ENCODE data around the gene PEX5L. TPM values are rescaled to one million over a fixed set of nuclear protein-coding genes. Genes with fewer than 3 reads are reported as not detected.

PEX5L gene
- total and polyA plus RNA-seq, 2 experiments from 2014 or later, result 6.3 to 7.0 TPM

GRCh38 chr3:180004542-180004941 lies 32.2 kb downstream of the PEX5L start:
- Mint-ChIP-seq H3K9me3 (peaks cover 29% of the 10 kb centered on the region), H3K4me3 (no peak overlapping the region), H3K27ac (no peak overlapping the region), H3K4me1 (no peaks in the 10 kb centered on the region), H3K36me3 (ENCODE audit: low read depth) (peaks cover 30% of the 10 kb centered on the region), H3K27me3 (ENCODE audit: insufficient read depth, low read depth, poor library complexity) (no peaks in the 10 kb centered on the region)
- H3K4me3 ChIP-seq, result no peak overlapping the region
- no peak overlapping the region for H3K27ac ChIP-seq (ENCODE audit: low read depth)
- no peak overlapping the region for H3K4me2 ChIP-seq
- no peak overlapping the region for H2AFZ ChIP-seq
- DNase-seq (ENCODE audit: low spot score) (no peak), ATAC-seq (no peak)
- TF ChIP-seq ETS1 (IDR thresholded peaks at IDR 0.05), result no peak
- TF ChIP-seq CTCF (conservative IDR thresholded peaks at IDR 0.05; ENCODE audit: low read depth in 2 of 2), result no peak
- no peak for TF ChIP-seq CREB1 (CRISPR knock-in tag; IDR thresholded peaks at IDR 0.05; ENCODE audit: low read depth)
- no peak for TF ChIP-seq STAT1 (IDR thresholded peaks at IDR 0.05; ENCODE audit: unreplicated experiment)
- TF ChIP-seq EZH2phosphoT487 (IDR thresholded peaks at IDR 0.05; ENCODE audit: unreplicated experiment), result no peak
- H3F3A ChIP-seq (replicated peaks; ENCODE audit: low read depth), result no peaks in the 10 kb centered on the region
- H3K27me3 ChIP-seq (ENCODE audit: insufficient read depth), result no peaks in the 10 kb centered on the region
- no peaks in the 10 kb centered on the region for H3K9me2 ChIP-seq (ENCODE audit: insufficient read depth)
- 0 out of 2 replicates have a peak, but pooled peaks cover 12% of the 10 kb centered on the region for H3K36me3 ChIP-seq (ENCODE audit: insufficient read depth)
- H3K4me1 ChIP-seq (ENCODE audit: insufficient read depth), result no peaks in the 10 kb centered on the region
- no peaks in the 10 kb centered on the region for H4K20me1 ChIP-seq (replicated peaks; ENCODE audit: insufficient read depth)
- H3K79me2 ChIP-seq (replicated peaks; ENCODE audit: insufficient read depth), result 0 out of 2 replicates have a peak, but pooled peaks cover 6% of the 10 kb centered on the region

GRCh38 chr3:180002006-180002405 lies 34.7 kb downstream of the PEX5L start:
- no peak overlapping the region for H2AFZ ChIP-seq
- H4K20me1 ChIP-seq (replicated peaks; ENCODE audit: insufficient read depth), result no peaks in the 10 kb centered on the region
- ATAC-seq (no peak), DNase-seq (ENCODE audit: low spot score) (no peak)
- H3K9me3 Mint-ChIP-seq, result peaks cover 6% of the 10 kb centered on the region; the same call in 2 of the 3 replicates
- 0 out of 2 replicates have a peak, but pooled peaks cover 6% of the 10 kb centered on the region for H3K79me2 ChIP-seq (replicated peaks; ENCODE audit: insufficient read depth)
- no peak for TF ChIP-seq JUNB (IDR thresholded peaks at IDR 0.05; ENCODE audit: unreplicated experiment)
- no peak for TF ChIP-seq ZNF114 (CRISPR knock-in tag; IDR thresholded peaks at IDR 0.05)
- TF ChIP-seq STAT1 (IDR thresholded peaks at IDR 0.05; ENCODE audit: unreplicated experiment), result no peak
- TF ChIP-seq ZNF462 (CRISPR knock-in tag; IDR thresholded peaks at IDR 0.05), result no peak
- no peak for TF ChIP-seq ZNF331 (CRISPR knock-in tag; IDR thresholded peaks at IDR 0.05; ENCODE audit: low read depth)
- no peak for TF ChIP-seq POLR2AphosphoS5 (IDR thresholded peaks at IDR 0.05; ENCODE audit: low read depth)
- no peak for TF ChIP-seq CTCF (conservative IDR thresholded peaks at IDR 0.05; ENCODE audit: low read depth in 2 of 2)
- no peaks in the 10 kb centered on the region for H3K27me3 ChIP-seq (ENCODE audit: insufficient read depth)
- H3K27me3 Mint-ChIP-seq (ENCODE audit: insufficient read depth, low read depth, poor library complexity), result no peaks in the 10 kb centered on the region
- H3K4me3 ChIP-seq, result no peak overlapping the region
- no peaks in the 10 kb centered on the region for H3K36me3 ChIP-seq (ENCODE audit: insufficient read depth)
- no peak overlapping the region for H3K4me3 Mint-ChIP-seq
- no peak overlapping the region for H3K27ac ChIP-seq (ENCODE audit: low read depth)
- no peak overlapping the region for H3K4me2 ChIP-seq
- no peaks in the 10 kb centered on the region for H3K4me1 ChIP-seq (ENCODE audit: insufficient read depth)
- no peaks in the 10 kb centered on the region for H3K4me1 Mint-ChIP-seq
- no peak overlapping the region for H3K27ac Mint-ChIP-seq
- H3K9me2 ChIP-seq (ENCODE audit: insufficient read depth), result no peaks in the 10 kb centered on the region
- H3F3A ChIP-seq (replicated peaks; ENCODE audit: low read depth), result no peaks in the 10 kb centered on the region
- peaks cover 14% of the 10 kb centered on the region for H3K36me3 Mint-ChIP-seq (ENCODE audit: low read depth)
